NCI-H345 treated with DMSO at 0.1 percent for 48 hours (cell line): Measurements from ENCODE around the gene WDR88.

ENCODE experiments used
- DNase-seq: peaks from one replicate; lab custom pipeline; 2025; ENCODE audit not compliant: unreplicated experiment; lab: John Stamatoyannopoulos, UW

WDR88 gene, protein sequence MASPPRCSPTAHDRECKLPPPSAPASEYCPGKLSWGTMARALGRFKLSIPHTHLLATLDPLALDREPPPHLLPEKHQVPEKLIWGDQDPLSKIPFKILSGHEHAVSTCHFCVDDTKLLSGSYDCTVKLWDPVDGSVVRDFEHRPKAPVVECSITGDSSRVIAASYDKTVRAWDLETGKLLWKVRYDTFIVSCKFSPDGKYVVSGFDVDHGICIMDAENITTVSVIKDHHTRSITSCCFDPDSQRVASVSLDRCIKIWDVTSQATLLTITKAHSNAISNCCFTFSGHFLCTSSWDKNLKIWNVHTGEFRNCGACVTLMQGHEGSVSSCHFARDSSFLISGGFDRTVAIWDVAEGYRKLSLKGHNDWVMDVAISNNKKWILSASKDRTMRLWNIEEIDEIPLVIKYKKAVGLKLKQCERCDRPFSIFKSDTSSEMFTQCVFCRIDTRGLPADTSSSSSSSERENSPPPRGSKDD

DNA sequence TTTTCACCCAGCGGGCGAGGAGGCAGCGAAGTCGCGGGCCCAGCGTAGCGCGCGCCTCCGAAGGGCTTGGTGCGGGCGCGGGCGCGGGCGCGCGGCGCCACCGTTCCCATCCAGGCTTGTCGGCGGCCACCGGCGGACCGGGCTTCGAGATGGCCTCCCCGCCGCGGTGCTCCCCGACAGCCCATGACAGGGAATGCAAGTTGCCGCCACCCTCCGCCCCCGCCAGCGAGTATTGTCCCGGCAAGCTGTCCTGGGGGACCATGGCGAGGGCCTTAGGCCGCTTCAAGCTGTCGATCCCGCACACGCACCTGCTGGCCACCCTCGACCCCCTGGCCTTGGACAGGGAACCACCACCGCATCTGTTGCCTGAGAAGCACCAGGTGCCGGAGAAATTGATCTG lies at the start of gene WDR88:
Gene WDR88 (plus strand): TSS at position 94 of the 400 bp plus-strand sequence. CDS start 56 bp downstream, at position 150.
- DNase-seq: no peak

DNA sequence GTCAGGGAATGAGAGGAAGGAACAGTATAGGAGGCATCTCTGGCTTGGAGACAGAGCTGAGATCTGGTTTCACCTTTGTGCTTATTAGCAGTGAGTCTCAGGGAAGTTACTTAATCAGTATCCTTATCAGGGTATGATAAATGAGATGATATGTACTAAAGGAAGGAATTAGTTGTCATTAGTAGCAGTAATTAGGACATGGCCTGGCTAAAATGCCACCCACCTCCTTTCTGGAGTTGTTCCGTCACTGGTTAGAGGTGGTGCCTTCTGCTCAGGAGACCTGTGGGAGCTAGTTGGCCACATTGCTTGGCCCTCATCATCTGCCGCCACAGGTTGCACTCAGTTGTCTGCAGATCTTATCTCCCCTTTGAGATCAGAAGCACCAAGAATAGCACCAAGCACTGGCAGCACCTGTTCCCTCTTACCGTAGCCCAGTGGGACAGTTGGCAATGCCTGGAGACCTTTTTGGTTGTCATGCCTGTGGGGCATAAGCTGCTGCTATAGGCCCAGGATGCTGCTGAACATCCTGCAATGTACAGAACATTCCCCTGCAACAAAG lies 46.3 kb upstream of the WDR88 start:
- no peak for DNase-seq

DNA sequence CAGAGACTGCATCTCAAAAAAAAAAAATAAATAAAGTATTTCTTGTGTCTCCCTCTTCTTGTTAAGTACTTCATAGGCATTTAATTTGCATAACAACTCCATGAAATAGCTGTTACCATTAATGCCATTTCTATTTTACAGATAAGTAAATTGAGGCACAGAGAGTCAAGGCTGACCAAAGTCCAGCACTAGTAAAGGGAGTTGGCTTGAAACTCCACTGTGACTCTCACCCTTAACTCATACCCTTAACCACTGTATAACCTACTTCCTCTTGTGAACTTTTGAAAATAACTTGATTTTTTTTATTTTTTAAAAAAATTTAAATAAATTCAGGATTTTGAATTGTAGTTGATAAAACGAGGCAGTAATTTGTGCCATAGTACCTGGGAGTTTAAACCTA lies 45.0 kb upstream of the WDR88 start:
- DNase-seq: no peak

DNA sequence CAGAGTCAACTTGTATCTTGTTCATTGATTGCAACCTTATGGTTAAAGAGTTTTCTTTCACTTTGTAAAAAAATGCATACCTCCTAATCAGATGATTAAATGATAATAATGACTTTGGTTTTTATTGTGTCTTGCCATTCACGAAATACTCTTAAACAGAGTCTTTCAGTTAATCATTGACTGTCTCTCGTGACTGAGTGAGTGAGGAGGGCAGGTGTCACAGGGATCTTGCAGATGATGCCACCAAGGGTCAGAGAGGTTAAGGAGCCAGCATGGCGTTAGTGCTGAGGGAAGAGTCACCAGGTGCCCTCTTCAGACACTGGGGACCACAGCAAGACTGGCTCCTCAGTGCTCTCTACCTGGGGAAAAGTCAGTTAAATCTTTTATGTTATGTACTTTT lies 42.9 kb upstream of the WDR88 start:
- no peak for DNase-seq

DNA sequence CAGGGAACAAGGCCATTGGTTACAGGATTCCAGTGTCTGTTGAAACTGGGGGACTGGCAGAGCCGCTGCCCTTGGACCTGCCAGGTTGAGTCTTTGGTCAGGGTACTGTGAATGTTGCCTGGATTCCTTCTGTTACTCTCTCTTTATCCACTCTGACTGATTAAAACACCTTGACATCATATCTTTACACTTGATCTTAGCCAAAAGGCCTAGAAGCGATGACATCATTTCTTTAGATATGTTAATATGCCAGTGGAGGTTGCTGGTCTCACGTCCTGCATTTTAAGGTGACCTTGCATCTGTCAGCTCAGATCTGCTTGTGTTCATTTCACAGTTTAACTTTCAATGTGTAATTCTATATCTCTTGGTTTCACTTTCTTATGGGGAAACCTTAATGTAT lies 41.7 kb upstream of the WDR88 start:
- no peak for DNase-seq

DNA sequence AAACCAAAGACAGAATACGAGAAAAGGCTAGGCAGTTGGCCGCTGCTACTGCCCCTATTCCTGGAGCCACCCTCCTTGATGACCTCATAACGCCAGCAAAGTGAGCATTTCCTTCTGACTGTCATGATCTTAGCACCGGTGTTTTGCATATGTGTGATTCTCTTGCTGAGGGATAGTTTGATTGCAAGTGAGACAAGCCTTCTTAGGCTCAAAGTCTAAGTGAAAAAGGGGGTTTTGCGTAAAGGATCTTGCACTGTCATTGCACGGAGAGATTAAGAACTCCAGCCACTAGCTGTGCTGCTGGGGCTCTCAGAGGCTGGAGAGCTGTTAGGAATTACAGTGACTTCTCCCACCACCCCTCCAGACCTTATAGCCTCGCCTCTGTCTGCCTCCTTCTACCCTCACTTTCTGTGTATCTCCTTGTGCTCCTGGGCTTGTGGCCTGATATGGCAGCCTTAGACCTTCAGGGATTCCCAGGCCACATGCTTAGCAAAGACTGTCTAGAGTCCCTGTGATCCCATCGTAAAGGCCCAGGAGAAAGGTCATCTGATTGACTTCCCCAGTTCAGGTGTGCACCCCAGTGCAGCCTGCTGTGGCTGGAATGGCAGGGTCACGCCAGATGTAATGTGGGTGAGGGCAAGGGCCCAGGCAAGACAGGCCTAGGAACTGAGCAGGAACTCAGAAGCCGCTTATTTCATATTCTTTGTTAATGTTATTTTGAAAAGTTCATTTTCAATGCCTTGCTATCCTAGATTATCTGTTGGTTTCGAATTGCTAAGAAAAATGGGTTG lies 38.3 kb upstream of the WDR88 start:
- DNase-seq: no peak

DNA sequence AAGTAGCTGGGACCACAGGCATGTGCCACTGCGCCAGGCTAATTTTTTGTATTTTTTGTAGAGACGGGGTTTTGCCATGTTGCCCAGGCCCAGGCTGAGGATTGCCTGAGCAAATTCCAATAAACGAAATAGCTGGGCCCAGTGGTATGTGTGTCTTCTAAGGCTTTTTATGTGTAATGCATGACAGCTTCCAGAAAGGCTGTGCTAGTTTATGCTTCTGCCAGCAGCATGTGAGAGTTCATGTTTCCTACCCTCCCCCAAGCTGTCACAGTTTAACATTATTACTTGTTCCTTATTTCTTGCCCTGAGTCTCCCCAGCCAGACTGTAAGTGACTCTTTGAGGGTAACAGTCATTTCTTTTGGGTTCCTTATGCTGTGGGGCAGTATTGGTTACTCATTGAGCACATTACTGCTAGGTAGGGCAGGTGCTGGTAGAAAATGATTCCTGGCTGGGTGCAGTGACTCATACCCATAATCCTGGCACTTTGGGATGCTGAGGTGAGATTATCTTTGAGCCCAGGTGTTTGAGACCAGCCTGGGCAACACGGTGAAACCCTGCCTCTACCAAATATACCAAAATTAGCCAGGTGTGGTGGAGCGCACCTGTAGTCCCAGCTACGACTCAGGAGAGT lies 37.4 kb upstream of the WDR88 start:
- no peak for DNase-seq

DNA sequence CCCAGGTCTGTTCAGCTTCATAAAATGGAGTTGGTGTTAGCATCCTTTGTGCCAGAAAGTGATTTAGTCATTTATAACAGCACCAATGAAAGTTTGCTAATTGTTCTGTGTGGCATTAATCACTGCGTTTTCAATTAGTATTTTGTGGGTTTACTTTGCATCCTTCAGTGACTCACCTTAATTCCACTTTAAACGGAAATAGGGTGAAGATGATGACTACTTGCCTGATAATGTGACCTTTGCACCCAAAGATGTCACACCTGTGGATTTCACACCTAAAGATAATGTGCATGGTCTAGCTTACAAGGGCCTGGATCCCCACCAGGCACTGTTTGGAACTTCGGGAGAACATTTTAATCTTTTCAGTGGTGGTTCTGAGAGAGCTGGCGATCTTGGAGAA lies 35.9 kb upstream of the WDR88 start:
- DNase-seq: no peak

DNA sequence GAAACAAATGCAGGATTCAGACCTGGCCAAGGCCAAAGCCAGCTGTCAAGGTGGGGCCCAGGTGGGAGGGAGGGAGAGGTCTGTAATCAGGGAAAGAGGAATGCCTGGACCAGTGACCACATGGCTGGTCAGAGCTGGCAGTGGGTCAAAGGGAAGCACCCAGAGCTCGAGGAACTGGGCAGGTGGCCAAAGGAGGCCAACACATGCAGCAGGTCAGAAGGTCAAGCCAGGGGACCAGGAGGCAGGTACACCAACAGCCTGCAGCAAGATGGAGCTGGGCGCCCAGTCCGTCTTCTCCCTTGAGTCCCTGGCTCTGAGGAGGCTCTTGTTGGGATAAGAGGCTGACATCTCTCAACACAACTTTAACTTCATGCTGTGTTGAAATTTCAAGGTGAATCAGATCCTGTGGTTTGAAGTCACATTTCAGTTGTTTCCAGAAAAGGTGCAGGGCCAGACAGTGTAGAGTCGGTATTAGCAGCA lies 33.8 kb upstream of the WDR88 start:
- no peak for DNase-seq

DNA sequence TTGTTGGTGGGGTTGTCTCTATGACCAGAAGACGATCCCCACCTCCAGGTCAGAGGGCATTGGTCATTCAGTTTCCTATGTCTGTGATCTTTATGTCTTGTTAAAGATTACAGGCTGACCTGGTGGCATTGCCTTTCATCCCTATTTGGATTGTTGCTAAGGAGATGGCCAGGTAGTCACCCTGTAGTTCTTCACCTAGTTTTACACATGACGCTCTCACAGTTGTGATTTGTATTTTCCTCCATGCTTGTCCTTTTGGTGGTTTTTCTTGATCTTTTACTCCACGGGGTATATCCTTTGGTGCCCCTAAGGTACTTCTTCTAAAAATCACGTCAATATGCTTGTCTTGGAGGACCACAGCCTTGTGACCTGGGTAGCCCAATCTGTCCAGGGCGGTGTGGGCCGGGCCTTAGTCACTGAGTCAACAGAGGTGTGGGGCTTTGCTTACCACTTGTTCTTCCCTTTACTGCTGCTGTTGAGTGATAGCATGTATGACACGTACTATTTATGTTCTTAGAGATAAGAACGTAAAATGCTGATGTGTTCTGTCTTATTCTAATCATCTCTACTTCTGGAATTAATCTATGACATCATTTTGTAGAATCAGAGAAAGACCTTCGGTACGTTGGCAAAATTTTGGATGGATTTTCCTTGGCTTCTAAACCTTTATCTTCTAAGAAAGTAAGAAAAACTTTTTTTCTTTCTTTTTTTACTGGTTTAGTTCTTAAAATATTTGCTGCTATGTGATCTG lies 30.8 kb upstream of the WDR88 start:
- DNase-seq: no peak

DNA sequence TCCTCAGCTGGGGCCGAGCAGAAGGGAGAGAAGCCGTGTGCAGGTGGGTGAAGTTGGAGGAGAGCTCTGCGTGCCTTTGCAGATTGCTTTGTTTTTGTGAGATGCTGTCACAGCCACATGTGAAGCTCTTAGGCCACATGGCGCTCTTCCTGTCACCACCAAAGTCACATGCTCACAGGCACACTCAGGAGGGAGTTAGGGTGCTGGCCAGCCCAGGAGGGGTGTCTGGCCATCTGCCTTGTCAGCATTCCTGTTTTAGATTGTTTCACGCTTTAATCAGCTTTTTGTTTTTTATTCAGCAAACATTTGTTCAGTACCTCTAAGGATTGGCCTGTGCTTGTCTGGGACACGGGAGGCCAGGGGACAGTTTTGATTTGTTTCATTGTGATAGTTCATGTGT lies 29.0 kb upstream of the WDR88 start:
- DNase-seq: no peak

DNA sequence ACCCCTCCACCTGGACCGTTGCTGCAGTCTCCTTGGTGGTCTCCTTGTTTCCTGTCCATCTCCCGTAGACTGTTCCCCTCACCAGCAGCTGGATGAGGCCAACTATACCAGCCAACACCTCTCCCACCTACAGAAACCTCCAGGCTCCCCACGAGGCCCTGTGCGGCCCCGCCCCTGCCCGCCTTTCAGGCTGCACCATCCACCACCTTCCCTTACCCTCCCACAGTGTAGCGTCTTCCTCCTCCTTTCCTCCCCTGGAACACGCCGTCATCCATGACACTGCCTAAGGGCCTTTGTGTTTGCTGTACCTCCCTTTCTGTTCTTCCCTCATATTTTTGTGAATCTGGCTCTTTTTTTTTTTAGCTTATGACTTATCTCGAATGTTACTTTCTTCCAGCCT lies 23.8 kb upstream of the WDR88 start:
- DNase-seq: no peak

DNA sequence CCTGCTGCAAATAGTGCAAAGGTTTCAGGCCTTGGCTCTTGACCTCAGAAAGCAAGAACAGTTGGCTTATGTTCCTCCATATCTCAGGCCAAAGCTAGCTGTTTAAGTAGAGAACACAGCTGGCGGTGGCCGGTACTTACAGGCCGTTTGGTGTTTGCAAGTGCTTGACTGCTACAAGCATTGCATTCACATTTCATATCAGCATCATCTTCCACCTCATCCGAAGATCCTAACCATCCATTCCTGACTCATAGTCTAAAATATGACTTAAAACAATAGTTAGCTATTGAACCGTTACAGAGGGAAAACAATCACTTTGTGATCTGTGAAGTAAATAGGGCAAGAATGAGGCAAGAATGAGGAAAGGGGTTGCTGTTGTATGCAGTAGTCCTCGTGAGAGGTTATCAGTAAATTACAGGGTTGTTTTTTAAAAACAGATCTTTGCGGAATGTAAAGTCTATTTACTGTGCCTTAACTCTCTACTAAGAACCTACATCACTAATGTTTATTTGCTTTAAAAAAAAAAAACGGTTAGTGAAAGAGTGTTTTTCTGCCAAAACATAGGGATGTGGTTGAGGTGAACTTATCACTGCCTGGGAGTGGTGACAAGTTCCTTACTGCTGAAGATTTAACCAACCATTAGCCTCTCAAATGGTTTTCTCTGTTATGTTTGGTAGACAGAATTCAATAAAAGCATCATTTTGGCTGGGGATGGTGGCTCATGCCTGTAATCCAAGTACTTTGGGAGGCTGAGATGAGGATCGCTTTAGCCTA lies 21.6 kb upstream of the WDR88 start:
- DNase-seq: no peak

DNA sequence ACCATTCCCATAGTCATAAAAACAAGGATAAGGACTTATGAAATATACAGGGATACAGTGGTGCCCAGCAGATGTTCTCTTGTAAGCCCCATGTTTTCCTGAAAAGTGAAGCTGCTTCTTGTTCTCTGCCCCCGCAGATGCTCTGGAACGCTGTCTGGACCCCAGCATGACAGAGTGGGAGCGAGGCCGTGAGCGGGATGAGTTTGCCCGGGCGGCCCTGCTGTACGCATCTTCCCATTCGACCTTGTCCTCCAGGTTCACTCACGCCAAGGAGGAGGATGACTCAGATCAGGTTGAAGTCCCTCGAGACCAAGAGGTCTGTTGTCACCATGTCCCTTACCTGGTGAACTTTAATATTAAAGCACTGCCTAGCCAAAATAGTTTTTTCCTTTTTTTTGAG lies 20.3 kb upstream of the WDR88 start:
- DNase-seq: no peak

DNA sequence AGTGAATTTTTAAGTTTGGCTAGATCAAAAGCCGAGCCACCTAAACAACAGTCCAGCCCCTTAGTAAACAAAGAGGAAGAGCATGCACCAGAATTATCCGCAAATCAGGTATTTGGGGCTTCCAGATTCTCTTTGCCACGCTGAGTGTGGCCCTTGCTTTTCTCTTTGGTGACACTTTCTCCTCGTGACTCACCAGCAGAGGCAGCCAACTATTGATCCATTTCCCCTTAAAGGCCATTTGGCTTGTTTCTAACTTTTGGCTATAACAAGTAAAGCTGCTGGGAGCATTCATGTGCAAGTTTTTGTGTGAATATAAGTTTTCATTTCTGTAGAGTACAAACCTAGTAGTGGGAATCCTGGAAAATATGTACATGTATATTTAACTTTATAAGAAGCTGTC lies 17.6 kb upstream of the WDR88 start:
- no peak for DNase-seq

DNA sequence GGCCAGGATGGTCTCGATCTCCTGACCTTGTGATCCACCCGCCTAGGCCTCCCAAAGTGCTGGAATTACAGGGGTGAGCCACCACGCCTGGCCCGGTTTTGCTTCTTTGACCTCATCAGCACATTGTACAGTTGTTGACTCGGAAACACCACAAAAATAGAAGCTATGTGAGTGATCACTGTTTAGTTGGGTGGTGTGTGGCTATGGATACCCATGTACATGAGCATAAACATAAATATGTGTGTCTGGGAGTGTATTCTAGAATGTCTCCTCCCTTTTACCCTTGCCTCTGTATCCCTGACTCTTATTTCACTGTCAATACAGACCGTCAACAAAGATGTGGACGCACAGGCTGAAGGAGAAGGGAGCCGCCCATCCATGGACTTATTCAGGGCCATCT lies 14.4 kb upstream of the WDR88 start:
- no peak for DNase-seq

DNA sequence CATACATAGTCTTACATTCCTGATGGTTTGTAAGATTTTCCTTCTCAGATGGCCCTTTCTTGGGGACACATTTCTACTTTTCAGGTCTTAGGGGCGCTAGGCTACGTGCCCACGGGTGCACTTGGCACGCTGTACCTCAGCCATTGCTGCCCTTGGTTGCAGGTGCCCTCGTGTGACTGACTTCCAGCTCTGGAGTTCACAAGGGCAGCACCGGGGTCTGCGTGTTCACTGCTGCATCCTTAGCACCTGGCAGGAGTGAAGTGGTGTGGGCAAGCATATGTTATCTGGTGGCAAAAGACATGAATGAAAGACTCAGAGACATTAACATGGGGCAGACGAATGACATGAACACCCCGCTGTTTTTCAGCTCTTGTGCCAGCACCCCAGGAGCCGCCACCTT lies 13.3 kb upstream of the WDR88 start:
- DNase-seq: no peak

DNA sequence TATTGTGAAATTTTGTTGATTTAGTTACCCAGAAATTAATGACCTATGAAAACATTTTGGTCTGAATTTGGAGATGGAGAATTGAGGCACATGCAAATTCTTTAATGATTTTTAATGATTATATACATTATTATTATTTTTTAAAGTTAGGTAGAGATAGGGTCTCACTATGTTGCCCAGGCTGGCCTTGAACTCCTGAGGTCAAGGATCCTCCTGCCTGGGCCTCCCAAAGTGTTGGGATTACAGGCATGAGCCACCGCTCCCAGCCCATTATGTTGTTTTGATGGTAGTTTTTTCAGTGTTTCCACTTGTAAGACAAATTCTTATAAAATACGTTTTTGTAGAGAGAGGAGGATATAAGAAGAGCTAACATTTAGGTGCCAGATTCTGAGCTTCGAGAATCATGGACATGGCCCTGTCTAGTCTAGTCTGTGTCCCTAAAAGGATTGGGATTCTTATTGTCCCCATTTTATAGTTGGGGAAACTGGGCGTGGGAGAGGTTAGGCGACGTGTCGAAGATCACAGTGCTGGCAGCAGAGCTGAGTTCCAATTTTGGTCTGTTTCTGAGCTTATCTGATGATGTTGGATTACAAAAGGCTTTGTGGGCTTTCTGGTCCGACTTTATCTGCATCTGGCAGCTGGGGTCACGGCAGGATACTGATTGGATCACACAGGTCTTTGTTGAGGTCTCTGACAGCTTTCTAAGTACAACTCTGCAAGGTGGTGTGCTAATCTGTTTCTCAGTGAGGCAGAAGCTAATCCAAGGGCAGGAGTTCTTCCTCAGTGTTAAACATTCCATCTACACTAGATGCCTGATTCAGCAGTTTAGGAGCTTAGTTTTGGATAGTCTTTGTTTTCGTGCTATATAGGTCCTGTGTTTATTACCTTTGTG lies 7.5 kb upstream of the WDR88 start:
- no peak for DNase-seq

DNA sequence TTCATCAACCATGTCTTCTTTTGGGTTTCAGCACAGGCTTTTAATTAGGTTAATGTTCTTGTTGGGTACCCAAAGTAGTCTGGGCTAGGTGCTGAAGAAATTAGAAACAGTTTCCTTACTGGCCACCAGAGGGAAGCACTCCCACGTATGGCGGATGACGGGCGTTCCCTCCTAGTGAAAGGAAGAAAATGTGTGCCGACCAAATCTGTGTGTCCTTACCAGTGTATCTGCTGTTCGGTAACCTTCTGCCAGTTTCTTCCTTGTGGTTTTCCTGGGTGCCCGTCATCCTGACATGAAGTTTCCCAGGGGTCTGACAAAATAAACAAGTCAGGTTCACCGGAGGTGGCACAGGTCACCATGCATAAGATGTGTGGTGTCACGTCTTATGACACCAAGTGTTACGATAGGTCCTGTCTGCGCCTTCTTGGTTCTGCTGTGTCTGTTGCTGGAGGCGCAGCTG lies 6.0 kb upstream of the WDR88 start:
- DNase-seq: peak; percentile 81
